Esophagus muscularis mucosa (tissue), 4 donors: Measurements from ENCODE around the gene MEI4. TPM values are rescaled to one million over a fixed set of nuclear protein-coding genes. Genes with fewer than 3 reads are reported as not detected.

Experiments
- DNase-seq: peaks from one replicate; pipeline ENCODE4 v3.0.0-alpha.2; 2017; ENCODE audit errors: extremely low spot score
- H3K27ac ChIP-seq, 4 donors: fragments of 200-600 bp; sonication (generic); replicated peaks in 1 of 4; 1 replicate in 3 of 4; 2 replicates in 1 of 4; pipeline ENCODE4 v1.5.1; 2016 to 2019; ENCODE audit warnings: mild to moderate bottlenecking in 1 of 4
- H3K27me3 ChIP-seq, 4 donors: fragments of 200-600 bp; sonication (generic); one replicate each; pipeline versions ENCODE4 v1.5.1 to v1.6.0; 2016 to 2019
- H3K36me3 ChIP-seq, 4 donors: fragments of 200-600 bp; sonication (generic); one replicate each; pipeline ENCODE4 v1.5.1; 2016 to 2019
- H3K4me1 ChIP-seq, 4 donors: fragments of 200-600 bp; sonication (generic); one replicate each; pipeline ENCODE4 v1.5.1; 2016 to 2019
- H3K4me3 ChIP-seq, 4 donors: fragments of 200-600 bp; sonication (generic); 1 replicate in 2 of 4; 2 replicates in 2 of 4; pipeline ENCODE4 v1.5.1; 2016 to 2019; ENCODE audit warnings: mild to moderate bottlenecking in 4 of 4, moderate library complexity in 1 of 4
- H3K9me3 ChIP-seq, 4 donors: fragments of 200-600 bp; sonication (generic); 1 replicate in 3 of 4; 2 replicates in 1 of 4; pipeline ENCODE4 v1.5.1; 2016 to 2019
- CTCF ChIP-seq, 3 experiments: fragments of 200-600 bp in 2 of 3; fragments of 450-650 bp in 1 of 3; sonication (generic) in 2 of 3; IDR thresholded peaks; one replicate each; pipeline ENCODE4 v1.5.1; 2017 to 2019; ENCODE audit warnings: antibody characterized with exemption in 3 of 3, mild to moderate bottlenecking in 2 of 3, moderate library complexity in 1 of 3
- EP300 ChIP-seq: sonication (generic); formaldehyde crosslinking; IDR thresholded peaks from one replicate; pipeline ENCODE4 v1.6.1; 2017; ENCODE audit warnings: antibody characterized with exemption
- POLR2A ChIP-seq: fragments of 450-650 bp; IDR thresholded peaks from one replicate; pipeline ENCODE4 v1.6.1; 2017; ENCODE audit warnings: antibody characterized with exemption, moderate library complexity, mild to moderate bottlenecking, low read depth
- POLR2AphosphoS5 ChIP-seq, 2 donors: sonication (generic); formaldehyde crosslinking; IDR thresholded peaks; one replicate each; pipeline ENCODE4 v1.6.1; 2017; ENCODE audit warnings: antibody characterized with exemption in 2 of 2
- WGBS: methylation state at CpG from one replicate; pipeline ENCODE4 v1.1.5; 2018; 5-methylcytosine and 5-hydroxymethylcytosine counted together
- intact Hi-C: fragments of 100-400 bp; cut with DNase I; formaldehyde crosslinking; loops from one replicate; pipeline ENCODE4 v1.15.1; 2023
- total RNA-seq, 4 donors: library from RNA; depleted of rRNA; stranded (reverse); fragments of >200 nt; gene quantifications; one replicate each; pipeline versions ENCODE4 v1.1.0 to v1.2.1, GENCODE V29; 2016

Gene MEI4
- under 1 TPM in 3 of 4 donors, not detected in 1; 0.06 to 0.39 (median 0.17) TPM for total RNA-seq

- no peaks in the 10 kb centered on the region for H3K36me3 ChIP-seq
- H3K4me3 ChIP-seq = no peak within 1 kb of the TSS
- peaks cover 0 to 3% (median 0%) of the 10 kb centered on the region in 4 donors for H3K9me3 ChIP-seq
- intact Hi-C loops = no loop called here
- H3K27me3 ChIP-seq = peaks cover 0 to 4% (median 0%) of the 10 kb centered on the region in 4 donors
- no peak for TF ChIP-seq EP300
- no peak for TF ChIP-seq POLR2AphosphoS5 (IDR thresholded peaks at IDR 0.05)
- no peak for TF ChIP-seq CTCF (IDR thresholded peaks at IDR 0.05)
- no peak for TF ChIP-seq POLR2A
- DNase-seq = no peak
- 74% methylated on average over 2 of the region's 2 CpGs for WGBS
- H3K27ac ChIP-seq = no peak within 1 kb of the TSS
- H3K4me1 ChIP-seq = peaks cover 0 to 7% (median 3%) of the 10 kb centered on the region in 4 donors
Measured at GRCh38 chr6:77652739-77653138, at the start of gene MEI4. Gene MEI4, plus strand, starts transcription at chr6:77653039. Its CDS starts 37,633 bp downstream, at chr6:77690672.

GRCh38 chr6:77604476-77604875 lies 48.4 kb upstream of the MEI4 start:
- DNase-seq = no peak
- no peaks in the 10 kb centered on the region for H3K27me3 ChIP-seq
- H3K36me3 ChIP-seq = no peaks in the 10 kb centered on the region
- no peaks in the 10 kb centered on the region for H3K9me3 ChIP-seq
- 54% methylated on average over 4 of the region's 4 CpGs for WGBS
- TF ChIP-seq POLR2AphosphoS5 (IDR thresholded peaks at IDR 0.05) (no peak), POLR2A (no peak), CTCF (IDR thresholded peaks at IDR 0.05) (no peak), EP300 (no peak)
- no peaks in the 10 kb centered on the region for H3K4me1 ChIP-seq
- intact Hi-C loops = no loop called here
- no peak overlapping the region for H3K4me3 ChIP-seq
- no peak overlapping the region for H3K27ac ChIP-seq

- intact Hi-C loops = no loop called here
- 89% methylated on average over 5 of the region's 5 CpGs for WGBS
- H3K4me1 ChIP-seq = no peaks in the 10 kb centered on the region
- no peak for TF ChIP-seq CTCF (IDR thresholded peaks at IDR 0.05)
- TF ChIP-seq EP300 = no peak
- TF ChIP-seq POLR2AphosphoS5 (IDR thresholded peaks at IDR 0.05) = no peak
- no peak for TF ChIP-seq POLR2A
- no peaks in the 10 kb centered on the region for H3K27me3 ChIP-seq
- no peak overlapping the region for H3K27ac ChIP-seq
- no peak for DNase-seq
- H3K36me3 ChIP-seq = no peaks in the 10 kb centered on the region
- no peaks in the 10 kb centered on the region for H3K9me3 ChIP-seq
- H3K4me3 ChIP-seq = no peak overlapping the region
Measured at GRCh38 chr6:77607004-77607403, 45.8 kb upstream of the MEI4 start.

GRCh38 chr6:77609106-77609505 lies 43.7 kb upstream of the MEI4 start:
- WGBS = 62% methylated on average over 1 of the region's 1 CpG
- H3K36me3 ChIP-seq = no peaks in the 10 kb centered on the region
- intact Hi-C loops = no loop called here

More at GRCh38 chr6:77609106-77609505, 43.7 kb upstream of the MEI4 start:
- TF ChIP-seq POLR2AphosphoS5 (IDR thresholded peaks at IDR 0.05) (no peak), CTCF (IDR thresholded peaks at IDR 0.05) (no peak), EP300 (no peak), POLR2A (no peak)
- DNase-seq = no peak
- no peak overlapping the region for H3K27ac ChIP-seq
- no peaks in the 10 kb centered on the region for H3K9me3 ChIP-seq
- no peak overlapping the region for H3K4me3 ChIP-seq
- no peaks in the 10 kb centered on the region for H3K27me3 ChIP-seq
- no peaks in the 10 kb centered on the region for H3K4me1 ChIP-seq
